Memory B cell (primary cell): ENCODE measurements around the gene GABRG3.
"Not testable (repeated sequence)": the region's sequence is repeated elsewhere in the genome, so short reads cannot be mapped to it uniquely, and the experiment has no call there.

Source experiments
- ATAC-seq: fragments of 150-1000 bp; cut with Tn5 transposase; 2 replicates; pipeline ENCODE4 v1.10.0; 2021; ENCODE audit warnings: low read depth, mild to moderate bottlenecking, moderate library complexity
- DNase-seq, 2 donors: peaks; one replicate each; pipeline ENCODE4 v3.0.0; 2022; ENCODE audit warnings: low spot score in 2 of 2
- H3K27ac Mint-ChIP-seq: one replicate; pipeline ENCODE4 v1.8.0; 2022; ENCODE audit warnings: mild to moderate bottlenecking, moderate library complexity, mixed read lengths
- H3K27me3 Mint-ChIP-seq: one replicate; pipeline ENCODE4 v1.8.0; 2022; ENCODE audit warnings: mixed read lengths
- H3K36me3 Mint-ChIP-seq: one replicate; pipeline ENCODE4 v1.8.0; 2022; ENCODE audit warnings: mild to moderate bottlenecking, mixed read lengths
- H3K4me1 Mint-ChIP-seq: one replicate; pipeline ENCODE4 v1.8.0; 2022; ENCODE audit warnings: mixed read lengths
- H3K4me3 Mint-ChIP-seq: one replicate; pipeline ENCODE4 v1.8.0; 2022; ENCODE audit warnings: mild to moderate bottlenecking, moderate library complexity, mixed read lengths
- H3K9me3 Mint-ChIP-seq: one replicate; pipeline ENCODE4 v1.8.0; 2022; ENCODE audit warnings: mixed read lengths

GABRG3 gene

DNA sequence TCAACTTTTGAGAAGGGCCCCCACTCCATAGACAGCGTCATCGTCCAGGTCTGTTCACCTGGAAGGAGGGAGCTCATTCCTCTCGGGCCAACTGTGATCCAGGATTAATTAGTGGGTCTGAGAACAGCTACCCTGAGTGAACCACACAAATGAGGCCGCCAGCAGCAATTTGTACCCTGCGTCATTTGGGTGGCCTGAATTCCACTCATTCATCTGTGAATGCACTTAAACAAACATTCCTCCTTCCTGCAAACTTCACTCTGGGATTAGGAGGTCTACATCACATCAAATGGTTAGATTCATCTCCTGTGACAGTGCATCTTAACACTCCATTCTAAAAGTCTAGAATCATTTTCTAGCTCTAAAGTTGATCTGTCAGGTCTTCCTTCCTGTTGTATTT lies 201.8 kb downstream of the GABRG3 start:
- ATAC-seq (no peak), DNase-seq (no peak)
- H3K9me3 Mint-ChIP-seq = peaks cover 12% of the 10 kb centered on the region
- H3K27ac Mint-ChIP-seq = no peak overlapping the region
- no peaks in the 10 kb centered on the region for H3K4me1 Mint-ChIP-seq
- H3K36me3 Mint-ChIP-seq = no peaks in the 10 kb centered on the region
- H3K27me3 Mint-ChIP-seq = no peaks in the 10 kb centered on the region
- no peak overlapping the region for H3K4me3 Mint-ChIP-seq

DNA sequence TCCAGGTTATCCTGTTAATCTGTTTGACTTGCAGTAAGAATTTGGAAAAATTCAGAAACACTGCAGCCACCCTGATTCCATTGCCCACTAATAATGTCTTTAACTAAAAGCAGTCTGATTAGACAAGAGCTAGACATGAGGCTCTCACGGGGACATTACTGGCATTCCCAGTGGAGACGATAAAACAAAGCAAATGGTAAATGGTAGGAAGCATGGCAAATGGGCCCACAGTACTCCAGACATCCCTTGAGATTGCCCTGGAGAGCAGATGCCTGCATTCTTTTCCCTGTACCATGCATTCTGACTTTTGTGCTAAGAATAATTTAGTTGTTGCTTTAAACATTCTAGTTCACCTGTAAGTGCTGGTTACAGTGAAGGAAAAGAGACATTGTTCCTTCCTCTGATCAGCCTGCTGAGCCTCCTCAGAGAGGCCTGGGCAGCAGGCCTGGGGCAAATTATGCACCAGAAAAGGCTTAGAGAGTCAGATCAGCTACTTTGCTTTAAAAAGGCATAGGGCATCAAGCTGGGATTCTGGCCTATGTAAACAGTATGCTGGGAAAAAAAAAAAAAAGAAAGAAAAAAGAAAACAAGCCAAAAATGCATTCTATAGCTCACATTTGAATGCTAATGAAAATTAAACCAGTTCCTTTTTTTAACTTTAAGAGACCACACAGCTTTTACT lies 204.6 kb downstream of the GABRG3 start:
- Mint-ChIP-seq H3K36me3 (no peaks in the 10 kb centered on the region), H3K27ac (no peak overlapping the region), H3K4me1 (no peaks in the 10 kb centered on the region), H3K9me3 (peaks cover 12% of the 10 kb centered on the region), H3K4me3 (no peak overlapping the region), H3K27me3 (no peaks in the 10 kb centered on the region)
- ATAC-seq (no peak), DNase-seq (no peak)

DNA sequence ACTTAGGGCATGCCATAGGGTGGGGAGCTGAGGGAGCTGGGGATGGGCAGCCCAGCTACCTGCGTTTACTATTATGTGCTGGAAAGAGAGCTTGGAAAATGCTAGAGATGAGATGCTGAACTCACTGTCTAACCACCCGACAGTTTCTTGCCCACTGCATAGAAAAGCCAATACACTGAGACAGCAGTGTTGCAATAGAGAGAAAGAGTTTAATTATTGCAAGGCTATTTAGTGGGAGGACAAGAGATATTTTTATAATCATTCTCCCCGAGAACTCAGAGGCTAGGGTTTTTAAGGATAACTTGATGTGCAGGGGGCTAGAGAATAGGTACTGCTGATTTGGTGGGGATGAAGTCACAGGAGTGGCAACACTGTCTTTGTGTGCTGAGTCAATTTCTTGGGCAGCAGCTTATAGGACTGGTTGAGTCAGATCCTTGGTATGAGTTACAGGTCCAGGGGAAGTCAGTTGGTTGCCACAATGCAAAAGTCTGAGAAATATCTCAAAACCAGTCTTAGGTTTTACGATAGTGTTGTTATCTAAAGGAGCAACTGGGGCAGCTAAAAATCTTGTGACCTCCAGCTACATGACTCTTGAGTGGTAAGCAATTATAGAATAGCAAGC lies 205.9 kb downstream of the GABRG3 start:
- DNase-seq (no peak), ATAC-seq (no peak)
- Mint-ChIP-seq H3K27ac (no peak overlapping the region), H3K4me3 (no peak overlapping the region), H3K36me3 (no peaks in the 10 kb centered on the region), H3K4me1 (no peaks in the 10 kb centered on the region), H3K9me3 (peaks cover 13% of the 10 kb centered on the region), H3K27me3 (no peaks in the 10 kb centered on the region)

DNA sequence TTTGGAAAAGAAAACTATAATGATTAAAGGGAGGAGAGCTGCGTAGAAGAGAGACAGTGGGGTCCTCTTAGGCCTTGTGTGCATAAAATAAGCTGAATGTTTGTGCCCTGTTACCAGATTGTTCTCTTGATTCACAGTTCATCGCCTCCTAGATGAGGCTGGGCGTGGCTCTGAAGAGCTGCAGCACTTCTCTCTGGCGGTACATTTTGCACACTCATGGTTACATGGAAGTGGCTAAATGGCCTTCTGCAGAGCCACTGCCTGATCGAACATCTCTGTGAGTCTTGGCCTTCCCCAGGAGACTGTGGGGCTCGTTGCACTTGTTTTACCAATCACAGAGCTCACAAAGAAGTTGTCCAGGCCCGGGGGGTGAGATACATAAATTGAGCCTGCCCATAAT lies 208.8 kb downstream of the GABRG3 start:
- no peak for ATAC-seq
- no peak overlapping the region for H3K27ac Mint-ChIP-seq
- no peak for DNase-seq
- no peaks in the 10 kb centered on the region for H3K27me3 Mint-ChIP-seq
- H3K4me1 Mint-ChIP-seq = no peaks in the 10 kb centered on the region
- H3K36me3 Mint-ChIP-seq = no peaks in the 10 kb centered on the region
- no peak overlapping the region for H3K4me3 Mint-ChIP-seq
- H3K9me3 Mint-ChIP-seq = peaks cover 16% of the 10 kb centered on the region

DNA sequence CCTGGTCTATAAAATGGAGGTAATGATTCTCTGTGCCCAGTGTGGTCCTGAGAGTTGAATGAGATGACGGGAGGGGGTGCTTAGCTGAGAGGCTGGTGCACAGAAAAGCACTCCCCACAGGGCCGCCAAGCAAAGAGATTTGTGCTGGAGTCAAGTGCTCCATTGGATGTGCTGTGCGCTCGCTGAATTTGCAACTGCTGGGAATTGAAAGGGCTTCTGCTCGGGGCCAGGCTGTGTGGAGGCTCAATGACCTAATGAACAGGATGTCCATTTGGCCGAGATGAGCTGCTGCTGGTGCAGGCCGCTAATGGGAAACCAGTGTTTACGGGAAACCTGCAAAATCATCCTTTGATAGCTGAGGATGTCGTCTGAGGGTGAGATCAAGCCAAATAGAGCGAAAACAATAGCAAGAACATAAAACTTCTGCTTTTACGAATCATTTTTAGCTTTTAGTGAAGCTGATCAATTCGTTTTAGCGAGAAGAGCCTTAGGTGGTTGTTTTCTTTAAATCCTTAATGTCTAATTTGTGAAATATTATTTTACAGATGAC lies 211.7 kb downstream of the GABRG3 start:
- Mint-ChIP-seq H3K36me3 (no peaks in the 10 kb centered on the region), H3K9me3 (peaks cover 15% of the 10 kb centered on the region), H3K4me1 (no peaks in the 10 kb centered on the region), H3K4me3 (no peak overlapping the region), H3K27me3 (no peaks in the 10 kb centered on the region), H3K27ac (no peak overlapping the region)
- ATAC-seq (no peak), DNase-seq (no peak)

DNA sequence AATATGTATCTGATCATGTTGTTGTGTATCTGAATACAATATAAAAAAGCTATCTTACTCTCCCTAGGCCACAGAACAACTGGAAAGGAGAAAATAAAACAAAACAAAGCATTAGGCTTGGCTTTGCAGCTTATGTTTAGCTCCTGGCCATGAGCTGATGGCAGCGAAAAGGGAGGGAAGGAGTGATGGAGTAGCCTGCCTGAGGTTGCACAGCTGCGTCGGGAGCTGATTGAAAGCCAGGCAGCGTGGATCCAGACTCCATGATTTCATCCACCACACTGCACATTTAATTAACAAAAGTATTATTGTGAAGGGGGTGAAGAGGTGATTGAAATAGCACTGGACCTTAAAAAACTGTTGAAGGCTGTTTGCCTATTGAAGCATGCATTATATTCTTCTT lies 212.2 kb downstream of the GABRG3 start:
- Mint-ChIP-seq H3K27me3 (no peaks in the 10 kb centered on the region), H3K4me1 (no peaks in the 10 kb centered on the region), H3K9me3 (peaks cover 15% of the 10 kb centered on the region), H3K27ac (no peak overlapping the region), H3K4me3 (no peak overlapping the region), H3K36me3 (no peaks in the 10 kb centered on the region)
- no peak for ATAC-seq
- no peak for DNase-seq

DNA sequence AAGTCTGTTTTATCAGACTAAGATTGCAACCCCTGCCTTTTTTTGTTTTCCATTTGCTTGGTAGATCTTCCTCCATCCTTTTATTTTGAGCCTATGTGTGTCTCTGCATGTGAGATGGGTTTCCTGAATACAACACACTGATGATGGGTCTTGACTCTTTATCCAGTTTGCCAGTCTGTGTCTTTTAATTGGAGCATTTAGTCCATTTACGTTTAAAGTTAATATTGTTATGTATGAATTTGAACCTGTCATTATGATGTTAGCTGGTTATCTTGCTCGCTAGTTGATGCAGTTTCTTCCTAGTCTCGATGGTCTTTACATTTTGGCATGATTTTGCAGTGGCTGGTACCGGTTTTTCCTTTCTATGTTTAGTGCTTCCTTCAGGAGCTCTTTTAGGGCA lies 220.5 kb downstream of the GABRG3 start:
- H3K4me1 Mint-ChIP-seq, H3K27me3 Mint-ChIP-seq, H3K4me3 Mint-ChIP-seq, ATAC-seq, DNase-seq, H3K36me3 Mint-ChIP-seq, H3K27ac Mint-ChIP-seq: not testable (repeated sequence)
- H3K9me3 Mint-ChIP-seq = peaks cover 13% of the 10 kb centered on the region

DNA sequence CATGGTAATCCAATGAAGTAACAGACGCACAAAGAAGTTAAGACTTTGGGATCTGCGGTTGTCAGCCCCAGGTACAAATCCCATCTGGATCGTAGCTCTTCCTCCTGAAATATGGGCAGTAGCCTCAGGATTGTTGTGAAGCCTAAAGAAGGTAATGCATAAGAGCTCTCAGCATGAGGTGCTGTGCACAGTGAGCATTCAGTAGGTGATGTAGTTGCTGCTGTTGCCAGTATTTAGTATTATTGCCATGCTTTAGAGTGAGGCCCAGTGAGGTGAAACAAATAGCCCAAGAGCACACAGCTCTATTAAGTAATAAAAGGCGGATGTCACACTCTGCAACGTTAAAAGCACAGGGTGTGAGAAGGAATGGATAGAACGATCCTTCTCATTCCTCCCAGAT lies 225.7 kb downstream of the GABRG3 start:
- Mint-ChIP-seq H3K4me3 (no peak overlapping the region), H3K4me1 (no peaks in the 10 kb centered on the region), H3K27ac (no peak overlapping the region), H3K27me3 (no peaks in the 10 kb centered on the region), H3K9me3 (peaks cover 10% of the 10 kb centered on the region), H3K36me3 (no peaks in the 10 kb centered on the region)
- ATAC-seq (no peak), DNase-seq (no peak)

DNA sequence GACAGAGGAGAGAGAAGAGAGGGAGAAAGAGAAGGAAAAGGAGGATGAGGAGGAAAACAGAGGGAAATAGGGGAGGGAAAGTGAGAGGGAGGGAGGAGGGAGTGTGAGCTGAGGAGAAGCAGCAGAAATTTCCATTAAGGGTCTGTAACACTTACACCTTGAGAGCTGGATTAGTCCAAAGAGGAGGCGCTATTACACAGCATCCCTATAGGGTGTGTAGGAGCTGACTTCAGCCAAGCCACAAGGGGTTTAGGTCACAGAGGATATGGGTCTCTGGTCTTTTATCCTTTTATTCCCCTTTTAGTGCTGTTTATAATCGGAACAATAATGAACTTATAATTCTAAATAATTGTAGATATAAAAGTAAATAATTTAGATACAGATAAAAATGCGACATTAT lies 230.4 kb downstream of the GABRG3 start:
- H3K27ac Mint-ChIP-seq = no peak overlapping the region
- H3K4me3 Mint-ChIP-seq = no peak overlapping the region
- H3K27me3 Mint-ChIP-seq = no peaks in the 10 kb centered on the region
- no peak for DNase-seq
- ATAC-seq = no peak
- H3K36me3 Mint-ChIP-seq = no peaks in the 10 kb centered on the region
- H3K9me3 Mint-ChIP-seq = peaks cover 10% of the 10 kb centered on the region
- H3K4me1 Mint-ChIP-seq = no peaks in the 10 kb centered on the region

DNA sequence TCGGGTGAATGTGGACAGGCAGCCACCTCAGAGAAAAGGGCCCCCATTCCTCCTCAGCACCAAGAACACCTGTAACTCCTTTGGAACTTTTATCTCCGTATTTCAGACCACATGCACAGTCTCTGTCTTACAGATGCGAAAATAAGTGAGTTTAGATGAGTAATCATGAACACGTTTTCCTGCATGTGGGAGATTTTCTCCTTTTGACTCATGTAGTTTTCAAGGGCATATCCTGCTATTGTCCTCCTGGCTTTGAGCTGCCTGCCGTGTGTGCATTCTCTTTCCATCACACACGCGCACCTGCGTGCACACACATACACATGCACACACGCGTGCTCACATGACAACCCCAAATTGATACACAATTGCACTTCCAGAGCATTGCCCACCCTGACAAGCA lies 239.2 kb downstream of the GABRG3 start:
- H3K4me1 Mint-ChIP-seq = no peaks in the 10 kb centered on the region
- peaks cover 5% of the 10 kb centered on the region for H3K9me3 Mint-ChIP-seq
- H3K36me3 Mint-ChIP-seq = no peaks in the 10 kb centered on the region
- DNase-seq (no peak), ATAC-seq (no peak)
- H3K27ac Mint-ChIP-seq = no peak overlapping the region
- H3K27me3 Mint-ChIP-seq = peaks cover 3% of the 10 kb centered on the region
- H3K4me3 Mint-ChIP-seq = no peak overlapping the region

DNA sequence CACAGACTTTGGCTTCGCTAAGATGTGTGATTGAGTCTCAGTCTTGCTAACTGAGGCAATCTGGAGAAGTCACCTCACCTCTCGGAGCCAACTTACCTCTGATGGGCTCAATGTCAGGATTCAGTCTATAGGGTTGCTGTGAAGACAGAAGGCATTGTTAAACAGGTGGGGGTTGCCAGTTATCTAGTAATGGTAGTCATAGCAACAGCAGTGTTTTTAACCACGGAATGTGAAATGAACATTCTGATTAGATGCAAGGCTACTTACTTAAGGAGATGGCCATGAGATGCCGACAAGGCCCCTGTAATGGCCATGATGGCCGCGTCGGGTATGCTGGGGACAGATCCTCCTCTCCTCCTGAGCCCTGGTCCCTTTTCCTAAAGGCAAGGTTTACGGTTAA lies 243.1 kb downstream of the GABRG3 start:
- ATAC-seq (no peak), DNase-seq (no peak)
- Mint-ChIP-seq H3K27ac (no peak overlapping the region), H3K36me3 (no peaks in the 10 kb centered on the region), H3K27me3 (peaks cover 3% of the 10 kb centered on the region), H3K4me1 (no peaks in the 10 kb centered on the region), H3K4me3 (no peak overlapping the region), H3K9me3 (peaks cover 1% of the 10 kb centered on the region)

DNA sequence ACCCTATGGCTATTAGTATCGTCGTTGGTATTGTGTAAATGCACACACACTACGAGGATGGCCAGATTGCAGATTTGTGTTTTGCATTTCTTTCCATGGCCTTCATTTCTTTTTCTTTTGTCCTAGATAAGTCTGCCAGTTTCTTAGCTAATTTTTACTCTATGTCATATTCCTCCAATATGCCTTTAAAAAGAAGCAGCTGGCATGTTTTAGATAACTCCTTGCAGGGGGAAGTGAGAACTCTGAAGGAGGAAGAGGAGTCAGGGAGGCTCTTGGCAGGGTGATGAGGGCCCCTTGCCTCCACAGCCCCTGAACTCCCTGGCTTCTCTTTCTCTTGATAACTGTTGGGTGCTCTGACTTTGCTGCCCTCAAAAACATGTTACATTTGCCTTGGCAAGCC lies 244.0 kb downstream of the GABRG3 start:
- H3K27me3 Mint-ChIP-seq = peaks cover 1% of the 10 kb centered on the region
- DNase-seq (no peak), ATAC-seq (no peak)
- H3K9me3 Mint-ChIP-seq = peaks cover 1% of the 10 kb centered on the region
- H3K27ac Mint-ChIP-seq = no peak overlapping the region
- H3K4me3 Mint-ChIP-seq = no peak overlapping the region
- H3K36me3 Mint-ChIP-seq = no peaks in the 10 kb centered on the region
- H3K4me1 Mint-ChIP-seq = no peaks in the 10 kb centered on the region

DNA sequence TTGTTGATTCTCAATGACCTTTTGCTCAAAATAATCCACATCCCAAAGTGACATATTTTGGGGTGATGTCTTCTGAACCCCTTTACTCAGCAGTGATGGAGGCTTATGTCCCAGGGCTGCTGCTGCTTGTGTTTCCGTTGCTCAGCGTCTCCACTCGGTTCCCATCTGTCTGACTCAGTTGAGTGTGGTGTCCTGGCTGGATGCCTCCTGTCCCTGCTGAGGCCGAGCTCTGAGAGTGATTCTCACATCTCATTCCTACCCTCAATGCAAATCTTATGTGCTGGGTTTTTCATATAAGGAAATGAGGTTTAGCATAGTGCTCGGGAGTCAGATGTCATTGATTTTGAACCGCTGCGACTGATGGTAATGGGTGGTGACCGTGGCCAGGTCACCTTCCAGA lies 247.4 kb downstream of the GABRG3 start:
- Mint-ChIP-seq H3K27me3 (no peaks in the 10 kb centered on the region), H3K4me3 (no peak overlapping the region), H3K4me1 (no peaks in the 10 kb centered on the region), H3K9me3 (no peaks in the 10 kb centered on the region), H3K36me3 (no peaks in the 10 kb centered on the region), H3K27ac (no peak overlapping the region)
- DNase-seq (no peak), ATAC-seq (no peak)

DNA sequence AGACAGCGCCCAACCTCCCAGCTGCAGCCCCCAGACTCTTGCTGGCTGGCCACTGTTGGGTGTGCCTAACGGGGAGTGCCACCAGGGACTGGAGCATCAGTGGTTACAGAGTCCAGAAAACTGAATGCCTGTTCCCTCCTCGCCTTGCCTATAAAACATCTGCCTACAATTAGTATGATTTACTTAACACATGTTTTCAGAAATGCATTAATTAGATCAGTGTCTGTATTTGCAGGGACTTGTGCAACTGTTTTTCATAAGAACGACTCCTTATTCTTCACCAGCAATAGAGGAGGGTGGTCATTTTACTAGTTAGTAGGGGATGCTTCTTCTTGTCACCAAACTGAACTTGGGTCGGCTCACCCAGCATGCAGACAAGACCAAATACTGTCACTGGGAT lies 248.7 kb downstream of the GABRG3 start:
- no peaks in the 10 kb centered on the region for H3K36me3 Mint-ChIP-seq
- ATAC-seq = no peak
- H3K4me1 Mint-ChIP-seq = no peaks in the 10 kb centered on the region
- H3K4me3 Mint-ChIP-seq = no peak overlapping the region
- no peaks in the 10 kb centered on the region for H3K27me3 Mint-ChIP-seq
- no peak for DNase-seq
- H3K27ac Mint-ChIP-seq = no peak overlapping the region
- no peaks in the 10 kb centered on the region for H3K9me3 Mint-ChIP-seq

DNA sequence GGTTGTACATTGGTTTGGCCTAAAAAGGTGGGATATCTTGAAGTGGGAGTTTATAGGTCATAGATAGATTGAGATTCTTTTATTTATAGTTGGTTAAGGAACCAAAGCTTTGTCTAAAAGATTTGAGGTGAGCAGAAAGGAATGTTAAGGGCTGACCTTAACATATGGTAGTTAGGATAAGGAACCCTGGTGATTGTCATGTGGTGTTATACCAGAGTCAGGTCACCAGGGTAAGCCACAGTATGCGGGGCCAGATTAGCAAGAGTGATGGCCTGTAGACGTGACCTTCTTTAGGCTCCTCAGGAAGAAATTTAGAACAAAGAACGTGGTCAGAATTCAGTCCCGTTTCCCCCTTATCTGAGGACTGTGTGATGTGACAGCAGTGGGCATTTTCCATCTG lies 249.2 kb downstream of the GABRG3 start:
- Mint-ChIP-seq H3K36me3 (no peaks in the 10 kb centered on the region), H3K4me3 (no peak overlapping the region), H3K27ac (no peak overlapping the region), H3K9me3 (no peaks in the 10 kb centered on the region), H3K27me3 (no peaks in the 10 kb centered on the region), H3K4me1 (no peaks in the 10 kb centered on the region)
- DNase-seq = no peak
- ATAC-seq = no peak
